ENCODE results near the gene POLR2J.
"Not testable (repeated sequence)": the region's sequence is repeated elsewhere in the genome, so short reads cannot be mapped to it uniquely, and the experiment has no call there.

POLR2J gene

DNA sequence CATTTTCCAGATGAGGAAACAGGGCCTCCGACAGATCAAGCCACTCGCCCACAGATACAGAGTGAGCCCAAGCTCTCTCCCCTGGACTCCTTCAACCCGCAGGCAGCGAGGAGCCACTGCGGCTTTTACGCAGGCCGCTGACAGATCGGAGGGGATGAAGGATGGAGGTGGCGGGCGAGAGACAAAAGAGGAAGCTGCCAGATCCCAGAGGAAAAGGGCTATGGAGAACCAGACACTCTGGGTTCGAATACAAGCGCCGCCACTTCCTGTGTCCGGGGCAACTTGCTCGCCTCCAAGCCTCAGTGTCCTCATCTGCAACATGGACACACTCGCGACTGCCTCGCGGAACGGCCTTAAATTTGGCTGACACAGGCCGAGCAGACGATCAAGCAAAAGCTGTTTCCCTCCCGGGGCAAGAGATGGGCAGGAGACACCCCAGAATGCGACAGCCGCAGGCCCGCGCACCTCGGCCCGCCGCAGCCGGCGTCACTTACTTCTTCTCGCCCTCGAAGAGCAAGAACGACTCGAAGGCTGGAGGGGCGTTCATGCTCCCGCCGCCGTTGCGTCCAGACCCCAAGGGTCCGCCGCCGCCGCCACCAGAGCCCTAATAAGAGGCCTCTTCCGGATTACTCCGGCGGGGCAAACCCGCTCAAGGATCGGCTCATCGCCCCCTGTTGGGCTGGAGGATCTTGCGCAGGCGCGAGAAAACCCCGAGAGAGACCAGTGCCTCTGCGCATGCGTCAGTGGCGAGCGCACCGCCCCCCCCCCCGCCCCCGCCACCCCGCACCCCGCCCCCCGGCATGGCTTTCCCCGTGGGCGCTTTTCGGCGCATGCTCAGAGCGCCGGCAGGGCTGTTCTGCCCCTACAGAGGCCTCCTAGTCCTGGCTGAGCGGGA, at the start of gene POLR2J:
Gene POLR2J (minus strand): TSS at position 609 of the 895 bp plus-strand sequence. CDS start 62 bp downstream, at position 547.
- not testable (repeated sequence) for DNase-seq

DNA sequence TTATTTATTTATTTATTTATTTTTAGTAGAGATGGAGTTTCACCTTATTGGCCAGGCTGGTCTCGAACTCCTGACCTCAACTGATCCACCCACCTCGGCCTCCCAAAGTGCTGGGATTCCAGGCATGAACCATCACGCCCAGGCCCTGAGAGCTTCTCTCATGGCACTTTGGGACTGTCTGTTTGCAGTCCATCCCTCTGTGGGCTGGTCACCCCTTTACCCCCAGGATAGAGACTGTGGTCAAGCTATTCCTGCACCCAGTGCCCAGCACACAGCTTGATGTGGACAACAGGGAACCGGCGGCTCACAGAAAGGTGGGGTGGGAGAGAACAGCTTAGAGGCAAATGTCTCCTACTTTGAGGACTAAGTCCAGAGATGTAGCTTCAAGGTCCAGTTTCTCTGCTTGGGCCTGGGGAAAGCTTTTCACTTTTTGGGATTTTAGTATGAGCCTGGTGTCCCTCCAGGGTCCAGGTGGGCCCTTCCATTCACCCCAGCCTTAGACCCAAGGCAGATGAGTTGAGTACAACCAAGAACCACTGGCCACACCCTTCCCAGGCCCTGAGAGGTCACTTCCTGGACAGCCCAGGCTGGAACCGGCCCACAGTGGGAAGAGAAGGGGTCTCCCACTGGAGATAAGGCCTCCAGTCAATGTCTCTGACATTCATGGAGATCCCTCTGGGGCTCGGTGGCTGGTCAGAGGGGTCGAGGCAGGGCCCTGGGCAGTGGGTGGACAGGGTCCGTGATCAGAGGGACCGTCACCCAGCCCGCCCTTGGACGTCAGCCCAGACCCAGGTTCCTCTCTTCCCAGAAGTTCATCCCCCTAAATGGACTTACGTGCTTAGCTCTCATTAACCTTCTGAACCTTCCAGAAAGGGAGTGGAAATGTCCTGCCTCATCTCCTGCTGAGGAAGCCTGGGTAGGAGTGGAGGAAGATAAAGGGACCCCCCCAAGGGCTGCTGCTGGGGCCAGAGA, 49.4 kb upstream of the POLR2J start:
- DNase-seq = not testable (repeated sequence)

DNA sequence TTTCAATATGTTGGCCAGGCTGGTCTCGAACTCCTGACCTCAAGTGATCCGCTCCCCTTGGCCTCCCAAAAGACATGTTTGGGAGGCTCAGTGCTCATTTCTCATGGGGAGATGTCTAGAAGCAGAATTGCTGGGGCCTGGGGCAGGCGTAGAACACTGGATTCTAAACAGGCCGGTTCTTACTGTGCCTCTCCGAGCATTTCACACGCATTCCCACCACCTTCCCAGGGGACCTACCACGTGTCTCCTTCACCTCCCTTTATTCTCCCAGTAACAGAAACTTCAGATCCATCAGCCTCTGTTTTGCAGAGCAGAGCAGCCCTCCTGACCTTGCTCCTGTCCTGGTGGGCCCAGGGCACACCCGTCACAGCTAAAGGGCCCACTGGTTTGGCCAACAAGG, 48.5 kb upstream of the POLR2J start:
- not testable (repeated sequence) for DNase-seq

GRCh38 chr7:102524803-102525202, 46.1 kb upstream of the POLR2J start:
- DNase-seq = not testable (repeated sequence)

- DNase-seq = not testable (repeated sequence)
Measured at GRCh38 chr7:102520797-102521196, 42.1 kb upstream of the POLR2J start.

- DNase-seq = not testable (repeated sequence)
Measured at GRCh38 chr7:102517550-102518147, 38.9 kb upstream of the POLR2J start, which contains the start of gene RASA4B. Gene RASA4B, minus strand, starts transcription at chr7:102517777. Its CDS starts 67 bp downstream, at chr7:102517710.

DNA sequence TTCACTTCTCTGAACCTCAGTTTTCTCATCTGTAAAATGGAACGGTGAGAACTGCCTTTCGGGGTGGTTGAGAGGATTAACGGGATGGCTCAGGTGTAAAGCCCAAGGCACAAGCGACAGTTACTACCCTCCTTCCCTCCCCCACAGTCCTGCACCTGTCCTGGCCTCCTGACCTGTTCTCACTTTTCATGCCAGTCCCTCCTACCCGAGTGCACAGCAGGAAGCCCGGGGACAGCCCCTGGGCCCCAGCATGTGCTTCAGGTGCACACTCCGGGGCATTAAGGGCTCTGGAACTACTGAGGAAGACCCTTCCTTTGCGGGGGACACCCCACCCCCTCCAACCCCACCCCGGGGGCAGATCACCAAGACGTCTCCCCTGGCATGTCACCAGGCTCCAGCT, 38.2 kb upstream of the POLR2J start:
- DNase-seq = not testable (repeated sequence)

DNA sequence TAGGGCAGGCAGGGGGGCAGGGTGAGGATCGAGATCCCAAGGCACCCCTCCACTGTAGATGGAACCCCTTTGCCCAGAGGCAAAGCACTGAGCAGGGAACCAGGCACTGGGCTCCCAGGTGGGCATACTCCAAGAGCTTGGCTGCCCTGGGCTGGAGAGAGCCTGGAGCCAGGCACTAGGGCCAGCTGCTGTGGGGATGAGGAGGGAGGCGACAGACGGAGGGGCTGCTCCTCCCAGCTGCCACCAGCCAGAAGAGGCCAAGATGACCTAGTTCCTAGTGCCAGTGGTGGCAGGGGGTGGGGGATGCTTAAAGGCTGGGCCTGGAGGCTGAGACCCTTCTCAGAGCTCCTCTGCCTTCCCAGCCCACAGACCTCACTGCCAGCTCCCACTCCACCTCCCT, 37.2 kb upstream of the POLR2J start:
- not testable (repeated sequence) for DNase-seq

GRCh38 chr7:102514881-102515721, 36.4 kb upstream of the POLR2J start:
- DNase-seq = not testable (repeated sequence)

DNA sequence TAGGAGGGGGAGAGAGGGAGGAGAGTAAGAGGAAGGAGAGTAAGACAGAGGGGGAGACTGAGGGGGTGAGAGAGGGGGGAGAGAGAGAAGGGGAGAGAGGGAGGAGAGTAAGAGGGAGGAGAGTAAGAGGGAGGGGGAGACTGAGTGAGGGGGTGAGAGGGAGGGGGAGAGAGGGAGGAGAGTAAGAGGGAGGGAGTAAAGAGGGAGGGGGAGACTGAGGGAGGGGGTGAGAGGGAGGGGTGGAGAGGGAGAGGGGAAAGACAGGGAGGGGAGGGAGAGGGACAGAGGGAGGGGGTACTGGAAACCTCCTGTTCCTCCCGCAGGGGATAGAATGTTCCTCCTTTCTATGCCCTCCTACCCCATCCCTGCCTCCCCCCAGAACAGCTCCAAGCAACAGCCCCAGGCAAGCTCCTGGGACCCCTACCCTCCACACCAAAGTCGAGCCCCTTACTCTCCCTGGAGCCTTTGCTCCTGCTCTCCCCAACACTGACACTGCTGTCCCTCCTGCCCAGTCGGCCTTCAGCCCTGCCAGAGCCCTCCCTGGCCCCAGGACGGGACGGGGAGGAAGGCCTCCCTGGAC, 34.0 kb upstream of the POLR2J start:
- not testable (repeated sequence) for DNase-seq

- not testable (repeated sequence) for DNase-seq
Measured at GRCh38 chr7:102511860-102512522, 33.3 kb upstream of the POLR2J start.

GRCh38 chr7:102510575-102510974, 31.9 kb upstream of the POLR2J start:
- not testable (repeated sequence) for DNase-seq

DNA sequence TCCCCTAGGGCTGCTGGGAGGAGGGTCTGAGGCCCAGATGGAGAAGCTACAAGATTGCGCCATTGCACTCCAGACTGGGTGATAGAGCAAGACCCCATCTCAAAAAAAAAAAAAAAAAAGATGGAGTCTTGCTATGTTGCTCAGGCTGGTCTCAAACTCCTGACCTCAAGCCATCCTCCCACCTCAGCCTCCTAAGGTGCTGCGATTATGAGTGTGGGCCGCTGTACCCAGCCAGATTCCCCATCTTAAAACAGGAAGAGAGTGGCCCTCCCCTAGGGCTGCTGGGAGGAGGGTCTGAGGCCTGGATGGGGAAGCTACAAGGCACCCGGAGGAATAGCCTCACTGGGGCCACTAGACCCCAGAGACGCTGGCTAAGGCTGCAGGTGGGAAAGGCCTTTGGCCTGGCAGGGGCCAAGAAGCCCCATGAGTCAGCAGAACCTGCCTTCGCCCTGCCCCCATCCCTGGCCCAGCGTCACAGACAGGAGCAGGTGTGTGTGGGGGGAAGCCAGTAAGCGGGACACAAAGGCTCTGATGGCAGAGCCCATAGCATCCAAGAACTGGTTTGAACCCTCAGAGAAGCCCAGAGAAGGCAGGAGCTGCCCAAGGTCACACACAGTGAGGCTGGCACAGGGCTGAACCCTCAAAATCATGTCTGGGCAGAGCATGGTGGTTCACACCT, 28.8 kb upstream of the POLR2J start:
- not testable (repeated sequence) for DNase-seq

DNA sequence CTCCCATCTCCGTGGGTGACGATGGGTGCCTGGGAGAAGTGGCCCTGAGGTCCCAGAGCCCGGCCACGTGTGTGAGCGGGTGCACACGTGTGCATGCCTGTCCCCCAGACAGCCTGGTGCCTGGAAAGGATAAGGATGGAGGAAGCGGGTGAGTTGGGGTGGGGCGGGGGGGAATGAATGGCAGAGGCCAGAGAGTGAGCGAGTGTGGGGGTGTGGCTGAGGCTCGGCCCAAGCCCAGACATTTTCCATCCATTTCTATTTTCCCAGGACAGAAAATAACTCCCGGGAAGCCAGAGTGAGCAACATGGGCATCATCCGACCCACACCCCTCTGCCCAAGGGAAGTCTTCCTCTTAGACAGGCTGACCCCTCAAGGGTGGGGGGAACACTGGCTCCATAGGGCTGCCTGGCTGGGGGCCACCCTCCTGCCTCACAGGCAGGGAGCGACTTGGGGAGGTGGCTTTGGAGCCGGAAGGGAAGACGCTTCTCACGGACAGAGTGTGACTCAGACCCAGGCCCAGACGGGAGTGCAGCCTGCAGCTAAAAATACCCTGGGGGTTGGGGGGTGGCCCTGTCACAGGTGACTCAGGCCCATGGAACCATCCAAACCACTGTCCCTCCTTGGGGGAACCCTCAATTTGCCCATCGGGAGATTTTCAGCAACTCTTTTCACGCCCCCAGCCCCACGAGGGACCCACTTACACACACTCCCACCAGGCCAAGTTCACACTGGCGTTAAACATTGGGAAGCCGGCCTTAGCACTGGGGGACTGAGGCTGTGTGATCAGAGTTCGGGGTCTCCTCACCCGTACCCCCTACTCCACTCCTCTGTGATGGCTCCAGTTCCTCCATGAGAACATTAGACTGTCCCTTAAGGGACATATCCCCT, 26.8 kb upstream of the POLR2J start:
- DNase-seq = not testable (repeated sequence)

DNA sequence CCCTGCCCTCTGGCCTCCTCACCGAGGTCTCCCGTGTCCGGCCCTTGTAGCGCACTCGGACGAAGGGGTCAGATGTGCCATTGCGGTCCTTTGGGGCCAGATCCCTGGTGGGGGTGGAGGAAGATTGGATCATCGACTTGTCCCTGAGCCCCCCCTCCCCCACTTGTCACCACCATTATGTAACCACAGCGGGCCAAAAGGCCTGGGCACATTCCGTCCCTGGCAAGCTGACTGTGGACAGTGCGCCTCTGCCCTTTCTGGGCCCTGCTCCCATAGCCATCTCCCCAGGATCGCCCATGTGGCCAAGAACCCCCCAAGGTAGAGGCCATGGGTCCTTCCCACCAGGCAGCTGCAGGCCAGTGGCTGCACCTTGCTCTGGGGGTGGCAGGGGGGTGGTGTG, 24.4 kb upstream of the POLR2J start:
- not testable (repeated sequence) for DNase-seq

DNA sequence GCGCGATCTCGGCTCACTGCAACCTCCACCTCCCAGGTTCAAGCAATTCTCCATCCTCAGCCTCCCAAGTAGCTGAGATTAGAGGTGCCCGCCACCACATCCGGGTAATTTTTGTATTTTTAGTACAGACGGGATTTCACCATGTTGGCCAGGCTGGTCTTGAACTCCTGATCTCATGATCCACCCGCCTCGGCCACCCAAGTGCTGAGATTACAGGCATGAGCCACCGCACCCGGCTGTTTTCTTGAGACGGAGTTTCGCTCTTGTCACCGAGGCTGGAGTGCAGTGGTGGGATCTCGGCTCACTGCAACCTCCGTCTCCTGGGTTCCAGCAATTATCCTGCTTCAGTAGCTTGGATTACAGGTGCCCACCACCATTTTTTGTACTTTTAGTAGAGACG, 19.6 kb upstream of the POLR2J start:
- not testable (repeated sequence) for DNase-seq

DNA sequence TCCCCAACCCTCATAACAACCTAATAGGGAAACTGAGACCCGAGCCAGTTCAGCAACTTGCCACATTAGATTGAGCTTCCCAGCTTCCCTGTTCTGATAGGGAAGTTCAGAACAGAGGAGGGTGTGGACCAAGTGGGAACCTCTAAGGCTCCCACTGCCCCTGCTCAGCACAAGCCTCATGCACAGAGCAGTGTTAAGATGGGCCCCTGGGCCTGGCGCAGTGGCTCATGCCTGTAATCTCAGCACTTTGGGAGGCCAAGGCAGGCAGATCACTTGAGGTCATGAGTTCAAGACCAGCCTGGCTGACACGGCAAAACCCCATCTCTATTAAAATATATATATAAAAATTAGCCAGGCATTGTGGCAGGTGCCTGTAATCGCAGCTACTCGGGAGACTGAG, 18.6 kb upstream of the POLR2J start:
- DNase-seq = not testable (repeated sequence)

DNA sequence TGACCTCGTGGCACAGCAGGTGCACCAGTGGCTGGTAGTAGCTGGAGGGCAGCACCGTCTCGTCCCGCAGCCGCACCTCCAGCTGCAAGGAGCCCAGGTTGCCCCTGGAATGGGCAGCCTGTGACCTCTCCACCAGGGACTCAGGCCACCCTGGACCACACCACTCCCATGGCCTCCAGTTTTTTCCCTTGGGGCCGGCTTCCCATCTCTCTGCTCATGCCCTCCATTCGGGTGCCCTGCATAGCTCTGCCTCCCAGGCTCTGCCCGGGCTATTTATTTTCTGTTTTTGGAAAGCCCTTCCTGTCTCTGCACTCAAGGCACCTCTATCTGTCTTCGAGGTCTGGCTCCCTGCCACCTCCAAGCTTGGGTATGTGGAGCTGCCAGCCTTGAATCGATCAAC, 18.1 kb upstream of the POLR2J start:
- not testable (repeated sequence) for DNase-seq

Measured in NCI-H187 treated with DMSO at 0.1 percent for 48 hours (cell line).